ENCODE measurements around the gene DHRS2.
"Not testable (repeated sequence)": the region's sequence is repeated elsewhere in the genome, so short reads cannot be mapped to it uniquely, and the experiment has no call there.

Gene DHRS2

GRCh38 chr14:23636317-23637211 is at the start of gene DHRS2:
Gene DHRS2, plus strand, starts transcription at chr14:23636364. Its CDS starts 2,501 bp downstream, at chr14:23638865.
- DNase-seq: no peak

- peak; percentile 87 to 92 (median 88) for DNase-seq
Measured at GRCh38 chr14:23588884-23589598, 47.1 kb upstream of the DHRS2 start.

DNA sequence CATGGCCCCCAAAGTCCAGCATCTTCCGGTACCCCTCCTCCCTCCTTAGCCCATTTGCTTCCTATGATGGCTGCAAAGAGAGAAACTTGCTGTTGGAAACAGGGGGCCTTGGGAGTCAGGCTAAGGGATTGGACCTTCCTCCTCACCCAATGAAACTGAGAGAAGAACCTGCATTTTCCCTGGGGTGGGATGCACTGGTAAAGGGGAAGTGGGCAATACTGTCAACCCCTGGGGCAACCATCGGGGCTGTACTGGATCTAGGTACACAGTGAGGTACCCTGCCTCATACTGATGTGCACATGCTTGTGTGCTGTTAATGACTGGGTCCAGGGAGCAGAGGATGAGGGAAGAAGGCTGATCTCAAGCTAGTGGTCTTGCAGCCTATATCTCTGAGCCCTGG is 46.6 kb upstream of the DHRS2 start:
- no peak for DNase-seq

DNA sequence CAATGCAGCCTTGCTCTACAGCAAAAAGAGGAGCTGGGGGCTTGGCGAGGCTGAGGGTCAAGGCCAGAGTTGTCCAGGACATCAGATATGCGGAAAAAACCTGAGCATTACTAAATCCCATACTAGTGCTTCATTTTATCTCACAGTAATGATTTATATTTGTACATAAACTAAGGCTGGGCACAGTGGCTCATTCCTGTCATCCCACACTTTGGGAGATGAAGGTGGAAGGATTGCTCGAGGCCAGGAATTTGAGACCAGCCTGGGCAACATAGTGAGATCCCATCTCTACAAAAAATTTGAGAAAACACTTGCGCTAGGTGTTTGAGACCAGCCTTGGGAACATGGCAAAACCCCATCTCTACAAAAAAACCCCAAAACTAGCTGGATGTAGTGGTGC is 46.0 kb upstream of the DHRS2 start:
- DNase-seq: no peak

GRCh38 chr14:23594191-23594590 is 42.0 kb upstream of the DHRS2 start:
- not testable (repeated sequence) for DNase-seq

- no peak for DNase-seq
Measured at GRCh38 chr14:23600322-23600707, 35.8 kb upstream of the DHRS2 start.

GRCh38 chr14:23600806-23601205 is 35.4 kb upstream of the DHRS2 start:
- DNase-seq: no peak

DNA sequence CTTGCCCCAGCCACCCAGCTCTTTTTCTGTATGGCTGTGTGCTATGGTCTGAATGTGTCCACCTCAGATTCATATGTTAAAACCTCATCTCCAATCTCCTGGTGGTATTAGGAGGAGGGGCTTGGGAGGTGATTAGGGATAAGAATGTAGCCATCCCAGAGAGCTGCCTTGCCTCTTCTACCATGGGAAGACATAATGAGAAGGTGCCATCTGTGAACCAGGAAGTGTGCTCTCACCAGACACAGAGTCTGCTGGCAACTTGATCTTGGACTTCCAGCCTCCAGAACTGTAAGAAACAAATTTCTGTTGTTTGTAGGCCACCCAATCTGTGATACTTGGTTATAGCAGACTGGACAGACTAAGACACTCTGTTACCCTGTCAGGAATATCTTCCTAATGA is 34.7 kb upstream of the DHRS2 start:
- no peak for DNase-seq

DNA sequence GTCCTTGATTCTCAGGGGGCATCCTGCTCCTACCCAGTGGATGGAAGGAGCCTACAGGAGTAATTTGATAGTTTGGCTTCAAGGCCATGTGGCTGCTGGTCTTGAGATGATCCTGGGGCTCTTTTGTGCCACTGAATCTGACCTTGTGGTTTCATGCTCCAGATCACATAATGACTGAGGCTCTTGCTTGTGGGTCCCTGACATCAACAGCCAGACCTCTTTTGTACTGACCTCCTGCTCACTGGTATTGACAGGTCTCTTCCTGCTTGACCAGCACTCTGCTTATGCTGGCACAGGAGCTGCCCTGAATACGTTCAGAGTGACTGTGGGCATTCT is 34.4 kb upstream of the DHRS2 start:
- DNase-seq: no peak

GRCh38 chr14:23602181-23603095 is 33.7 kb upstream of the DHRS2 start:
- no peak for DNase-seq

DNA sequence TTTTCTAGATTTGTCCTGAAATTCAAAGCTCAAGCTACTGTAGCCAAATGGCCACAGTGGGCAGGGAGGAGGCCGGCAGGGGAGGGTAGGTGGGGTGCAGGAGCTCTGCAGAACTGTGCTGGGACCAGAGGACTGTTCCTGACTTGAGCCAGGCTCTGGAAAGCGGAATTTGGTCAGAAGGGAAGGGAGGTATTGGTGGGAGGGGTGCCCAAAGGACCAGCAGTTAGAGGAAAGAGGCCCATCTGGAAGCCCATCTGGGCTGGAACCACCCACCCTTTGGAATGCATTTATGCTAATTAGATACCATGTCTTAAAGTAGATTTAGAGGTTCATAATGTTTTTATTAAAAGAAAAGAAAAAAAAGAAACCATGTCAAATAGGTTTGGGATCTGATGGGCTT is 33.1 kb upstream of the DHRS2 start:
- DNase-seq: no peak

- no peak for DNase-seq
Measured at GRCh38 chr14:23604148-23604547, 32.0 kb upstream of the DHRS2 start.

GRCh38 chr14:23604675-23605170 is 31.4 kb upstream of the DHRS2 start:
- DNase-seq: no peak

DNA sequence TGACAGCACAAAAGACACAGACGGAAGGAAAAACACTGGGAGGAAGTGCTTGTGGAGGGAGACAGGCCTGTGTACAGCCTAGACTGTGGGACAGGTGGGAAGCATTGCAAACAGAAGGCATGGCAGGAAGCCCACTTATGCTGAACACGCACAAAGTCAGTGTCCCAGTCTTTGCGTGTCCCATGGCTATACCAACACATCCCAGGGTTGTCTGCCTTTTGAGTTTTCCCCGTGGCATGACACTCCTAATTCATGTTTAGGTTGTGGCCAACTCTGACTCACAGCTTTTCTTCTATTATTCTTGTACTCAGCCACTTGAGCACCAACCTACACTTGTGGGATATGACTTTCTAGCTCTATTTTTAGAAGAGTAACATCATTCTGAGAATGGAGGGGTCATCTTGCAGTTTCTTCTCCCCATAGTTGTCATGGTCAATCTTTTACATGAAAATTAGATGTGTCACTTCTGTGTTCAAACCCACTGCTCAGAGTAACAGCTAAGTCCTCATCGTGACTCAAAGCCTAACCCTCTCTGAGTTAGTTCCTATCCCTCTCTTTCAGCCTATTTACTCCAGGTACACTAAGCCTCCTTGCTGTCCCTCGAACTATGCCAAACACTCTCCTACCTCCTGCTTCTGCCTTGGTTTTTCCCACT is 30.1 kb upstream of the DHRS2 start:
- DNase-seq: peak; percentile 5 to 52 (median 29)

GRCh38 chr14:23608454-23608853 is 27.7 kb upstream of the DHRS2 start:
- no peak for DNase-seq

DNA sequence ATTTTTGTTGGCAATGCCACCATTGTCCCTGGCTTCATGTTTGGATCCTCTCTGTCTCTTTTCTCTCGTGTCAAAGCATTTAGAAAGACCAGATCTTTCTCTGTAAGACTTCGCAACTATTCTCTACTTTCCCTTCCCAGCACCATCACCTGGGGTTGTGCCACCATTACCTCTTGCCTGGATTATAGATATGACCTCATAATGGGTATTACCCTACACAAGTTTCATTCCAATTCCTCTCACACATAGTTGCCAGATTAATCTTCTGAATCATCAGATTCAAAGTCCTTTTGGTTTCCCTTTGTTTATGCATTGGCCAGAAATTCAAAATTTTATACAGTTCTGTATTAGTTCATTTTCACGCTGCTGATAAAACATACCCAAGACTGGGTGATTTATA is 27.2 kb upstream of the DHRS2 start:
- peak in 1 of 3 donors; percentile 28 for DNase-seq

DNA sequence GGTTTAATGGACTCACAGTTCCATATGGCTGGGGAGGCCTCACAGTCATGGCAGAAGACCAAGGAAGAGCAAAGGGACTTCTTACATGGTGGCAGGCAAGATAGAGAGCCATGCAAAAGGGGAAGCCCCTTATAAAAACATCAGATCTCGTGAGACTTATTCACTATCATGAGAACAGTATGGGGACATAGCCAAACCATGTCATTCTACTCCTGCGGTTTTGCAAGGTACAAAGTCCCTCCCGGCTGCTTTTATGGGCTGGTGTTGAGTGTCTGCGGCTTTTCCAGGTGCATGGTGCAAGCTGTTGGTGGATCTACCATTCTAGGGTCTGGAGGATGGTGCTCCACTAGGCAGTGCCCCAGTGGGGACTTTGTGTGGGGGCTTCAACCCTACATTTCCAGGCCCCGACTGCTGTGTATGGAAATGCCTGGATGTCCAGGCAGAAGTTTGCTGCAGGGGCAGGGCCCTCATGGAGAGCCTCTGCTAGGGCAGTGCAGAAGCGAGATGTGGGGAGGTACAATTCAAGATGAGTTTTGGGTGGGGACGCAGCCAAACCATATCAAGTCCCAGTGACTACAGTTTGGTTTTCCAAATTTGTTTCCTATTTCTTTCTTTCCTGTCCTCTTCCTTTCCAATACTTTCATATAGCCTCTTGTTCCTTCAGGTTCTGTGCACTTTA is 26.6 kb upstream of the DHRS2 start:
- DNase-seq: not testable (repeated sequence)

GRCh38 chr14:23610090-23610814 is 25.9 kb upstream of the DHRS2 start:
- DNase-seq: no peak

DNA sequence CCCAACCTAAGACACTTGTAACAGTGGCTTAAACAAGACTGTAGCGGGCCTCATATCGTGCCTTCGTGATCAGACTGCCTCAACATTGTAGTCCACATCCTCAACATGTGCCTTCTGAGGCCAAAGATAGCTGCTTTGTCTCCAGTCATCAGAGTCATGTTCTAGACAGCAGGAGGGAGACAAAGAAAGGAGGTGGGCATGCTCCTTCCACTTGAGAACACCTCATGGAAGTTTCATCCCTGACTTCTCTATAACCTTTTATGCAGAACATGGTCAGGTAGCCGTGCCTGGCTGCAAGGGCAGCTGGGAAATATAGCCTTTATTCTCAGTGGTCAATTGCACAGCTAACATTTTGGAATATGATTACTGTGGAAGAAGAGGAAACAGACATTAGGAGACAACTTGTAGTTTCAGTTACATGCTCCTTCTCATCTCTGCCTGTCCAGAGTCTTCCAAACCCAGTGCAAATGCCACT is 25.3 kb upstream of the DHRS2 start:
- DNase-seq: no peak

DNA sequence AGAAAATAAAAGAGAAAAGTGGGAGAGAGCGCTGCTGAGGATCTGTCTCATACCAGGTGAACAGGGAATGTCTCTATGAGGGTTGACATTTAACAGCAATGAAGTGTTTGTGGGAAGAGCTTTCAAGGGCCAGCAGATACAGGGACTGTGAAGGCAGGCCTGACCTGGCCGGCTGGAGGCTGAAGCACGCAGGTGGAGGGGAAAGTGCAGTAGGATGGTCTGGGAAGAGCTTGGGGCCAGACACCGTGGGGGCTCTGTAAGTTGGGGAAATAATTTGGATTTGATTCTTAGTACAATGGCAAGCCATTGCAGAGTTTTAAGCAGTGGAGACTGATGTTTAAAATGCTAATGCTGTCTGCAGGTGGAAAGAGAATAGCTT is 23.8 kb upstream of the DHRS2 start:
- no peak for DNase-seq

- no peak for DNase-seq
Measured at GRCh38 chr14:23612802-23613201, 23.4 kb upstream of the DHRS2 start.
